Fibroblast of skin of scalp (primary cell): ENCODE data around the gene ST7L.

ENCODE experiments used
- DNase-seq: peaks from one replicate; pipeline ENCODE4 v3.0.0-alpha.2; 2013

Gene ST7L

GRCh38 chr1:112544751-112545150 is 74.2 kb downstream of the ST7L start:
- peak; percentile 71 for DNase-seq

GRCh38 chr1:112544011-112544688 is 74.8 kb downstream of the ST7L start:
- peak; percentile 95 for DNase-seq

- no peak for DNase-seq
Measured at GRCh38 chr1:112542206-112542973, 76.6 kb downstream of the ST7L start.

- DNase-seq, result no peak
Measured at GRCh38 chr1:112541299-112541698, 77.6 kb downstream of the ST7L start.

- no peak for DNase-seq
Measured at GRCh38 chr1:112540226-112540794, 78.6 kb downstream of the ST7L start.

- DNase-seq, result no peak
Measured at GRCh38 chr1:112538883-112539282, 80.1 kb downstream of the ST7L start.

- DNase-seq, result no peak
Measured at GRCh38 chr1:112537456-112537855, 81.5 kb downstream of the ST7L start.

- peak; percentile 74 for DNase-seq
Measured at GRCh38 chr1:112536561-112536960, 82.4 kb downstream of the ST7L start.

- DNase-seq, result peak; percentile 92
Measured at GRCh38 chr1:112533029-112533428, 85.9 kb downstream of the ST7L start.

GRCh38 chr1:112532064-112532463 is 86.9 kb downstream of the ST7L start:
- DNase-seq, result no peak

- no peak for DNase-seq
Measured at GRCh38 chr1:112530832-112531231, 88.1 kb downstream of the ST7L start.

- peak; percentile 75 for DNase-seq
Measured at GRCh38 chr1:112529301-112529700, 89.6 kb downstream of the ST7L start.

- DNase-seq, result peak; percentile 76
Measured at GRCh38 chr1:112528076-112528475, 90.9 kb downstream of the ST7L start.

- DNase-seq, result peak; percentile 78
Measured at GRCh38 chr1:112527266-112528010, 91.5 kb downstream of the ST7L start.

- DNase-seq, result peak; percentile 63
Measured at GRCh38 chr1:112524986-112525385, 94.0 kb downstream of the ST7L start.

GRCh38 chr1:112524251-112524650 is 94.7 kb downstream of the ST7L start:
- peak; percentile 89 for DNase-seq

GRCh38 chr1:112522621-112523020 is 96.3 kb downstream of the ST7L start:
- DNase-seq, result peak; percentile 97

GRCh38 chr1:112520166-112520565 is 98.8 kb downstream of the ST7L start:
- peak; percentile 29 for DNase-seq

GRCh38 chr1:112518186-112518585 is 100.8 kb downstream of the ST7L start:
- no peak for DNase-seq

- DNase-seq, result no peak
Measured at GRCh38 chr1:112517646-112518045, 101.3 kb downstream of the ST7L start.

- no peak for DNase-seq
Measured at GRCh38 chr1:112517231-112517630, 101.7 kb downstream of the ST7L start.

- no peak for DNase-seq
Measured at GRCh38 chr1:112516141-112516540, 102.8 kb downstream of the ST7L start.
